IPS-18c (cell line): ENCODE results near the gene PUS3.
"Not testable (repeated sequence)": the region's sequence is repeated elsewhere in the genome, so short reads cannot be mapped to it uniquely, and the experiment has no call there.

Experiments used
- H3K4me3 ChIP-seq: 2 replicates; pipeline ENCODE4 v1.7.0; 2013; ENCODE audit warnings: low read depth, mild to moderate bottlenecking, low read length, moderate library complexity; ENCODE audit not compliant: insufficient read depth
- H3K9me3 ChIP-seq: one replicate; pipeline ENCODE4 v1.6.1; 2013; ENCODE audit warnings: mild to moderate bottlenecking, low read length, moderate library complexity; ENCODE audit not compliant: control insufficient read depth, insufficient read depth

Gene PUS3

DNA sequence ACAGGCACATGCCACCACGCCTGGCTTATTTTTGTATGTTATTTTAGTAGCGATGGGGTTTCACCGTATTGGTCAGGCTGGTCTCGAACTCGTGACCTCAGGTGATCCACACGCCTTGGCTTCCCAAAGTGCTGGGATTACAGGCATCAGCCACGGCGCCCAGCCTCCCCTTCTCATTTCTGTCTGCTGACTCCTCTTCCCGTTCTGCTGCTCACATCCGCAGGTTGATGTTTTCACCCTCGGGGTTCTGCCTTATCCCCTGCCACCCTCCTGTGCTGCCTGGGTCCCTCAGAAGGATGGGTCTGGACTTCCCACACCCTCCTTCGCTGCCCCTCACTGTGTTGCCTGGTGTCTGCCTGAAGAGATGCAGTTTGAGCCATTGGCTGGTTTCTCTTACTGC, 23.7 kb upstream of the PUS3 start:
- H3K4me3 ChIP-seq, result no peak overlapping the region

DNA sequence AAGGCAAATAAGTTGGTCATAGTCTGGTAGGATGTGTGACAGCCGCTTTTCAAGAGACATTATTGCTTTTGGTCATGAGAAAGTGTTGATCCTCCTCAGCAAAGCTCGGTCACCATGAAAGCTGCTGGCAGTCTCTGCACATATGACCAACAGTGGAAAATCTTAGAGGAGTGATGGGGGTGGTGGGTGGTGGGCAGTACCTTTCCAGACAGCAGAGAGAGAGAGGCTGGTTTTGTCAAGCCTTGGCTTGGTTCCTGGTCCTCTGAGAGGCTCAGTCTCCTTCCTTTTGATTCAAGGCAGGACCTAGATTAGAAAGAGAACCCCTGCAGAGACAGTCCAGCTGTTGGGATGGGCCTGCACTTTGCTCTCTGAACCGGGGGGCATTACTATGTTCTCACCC, 22.8 kb upstream of the PUS3 start:
- no peak overlapping the region for H3K4me3 ChIP-seq
- H3K9me3 ChIP-seq, result no peaks in the 10 kb centered on the region

More for the DNA sequence above, 23.7 kb upstream of the PUS3 start:
- no peaks in the 10 kb centered on the region for H3K9me3 ChIP-seq

DNA sequence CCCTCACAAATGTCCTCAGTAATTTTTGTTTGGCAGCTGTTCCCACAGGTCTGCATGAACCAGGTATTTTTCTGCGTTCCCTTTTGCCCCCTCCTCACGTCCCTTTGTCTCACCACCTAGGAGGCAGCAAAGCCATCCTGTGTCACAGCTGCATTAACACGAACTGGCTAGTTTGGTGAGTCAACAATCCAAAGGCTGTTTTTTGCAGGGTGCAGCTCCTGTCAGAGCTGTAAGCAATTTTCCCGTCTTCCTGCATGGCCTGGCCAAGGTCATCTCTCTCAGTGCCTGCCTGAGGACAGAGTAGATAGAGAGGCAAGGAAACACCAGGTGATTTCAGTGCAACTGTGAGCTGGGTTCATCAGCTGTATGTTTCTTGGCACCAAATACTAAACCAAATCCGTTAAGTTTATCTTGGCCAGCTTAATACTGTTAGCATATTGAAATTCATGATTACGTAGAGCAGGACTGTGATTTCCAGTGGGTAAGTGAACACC, 22.3 kb upstream of the PUS3 start:
- Histone ChIP-seq H3K4me3 (no peak overlapping the region), H3K9me3 (no peaks in the 10 kb centered on the region)

- Histone ChIP-seq H3K9me3 (no peaks in the 10 kb centered on the region), H3K4me3 (no peak overlapping the region)
These were observed 21.5 kb upstream of the PUS3 start for GRCh38 chr11:125924384-125925007.

GRCh38 chr11:125923633-125924032, 20.6 kb upstream of the PUS3 start:
- H3K4me3 ChIP-seq, result no peak overlapping the region
- H3K9me3 ChIP-seq, result no peaks in the 10 kb centered on the region

- H3K9me3 ChIP-seq, result no peaks in the 10 kb centered on the region
- H3K4me3 ChIP-seq, result no peak overlapping the region
These were observed 20.1 kb upstream of the PUS3 start for GRCh38 chr11:125923012-125923579.

- Histone ChIP-seq H3K9me3 (no peaks in the 10 kb centered on the region), H3K4me3 (no peak overlapping the region)
These were observed 19.1 kb upstream of the PUS3 start for GRCh38 chr11:125922156-125922555.

- H3K9me3 ChIP-seq, result no peaks in the 10 kb centered on the region
- H3K4me3 ChIP-seq, result no peak overlapping the region
These were observed 18.0 kb upstream of the PUS3 start for GRCh38 chr11:125921042-125921441.

DNA sequence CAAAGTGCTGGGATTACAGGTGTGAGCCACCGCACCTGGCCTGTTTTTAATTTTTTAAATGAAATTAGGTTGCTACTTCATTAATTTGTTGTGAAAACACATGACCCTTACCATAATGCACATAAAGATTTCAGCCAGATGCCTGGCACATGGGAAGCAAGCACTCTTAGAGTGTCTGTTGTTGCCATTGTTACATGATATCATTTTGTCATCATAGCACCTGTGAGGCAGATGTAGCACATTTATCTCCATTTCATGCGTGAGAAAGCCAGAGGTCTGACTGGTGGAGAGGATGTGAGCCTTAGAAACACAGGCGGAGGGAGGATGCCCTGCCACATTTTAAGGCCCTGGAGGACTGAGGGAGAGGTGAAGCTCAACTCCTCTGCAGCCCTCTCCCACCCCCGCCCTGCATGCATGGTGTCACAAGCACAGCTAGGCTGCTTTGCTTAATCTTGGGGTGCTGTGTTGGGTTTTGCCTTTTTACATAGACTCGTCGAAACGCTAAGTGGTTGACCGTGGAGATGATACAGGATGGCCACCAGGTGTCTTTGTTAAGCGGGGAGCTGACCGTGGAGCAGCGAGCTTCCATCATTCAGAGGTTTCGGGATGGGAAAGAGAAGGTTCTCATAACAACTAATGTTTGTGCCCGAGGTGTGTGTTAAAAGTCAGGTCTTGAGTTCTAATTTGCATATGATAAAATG, 15.3 kb upstream of the PUS3 start:
- H3K9me3 ChIP-seq, result no peaks in the 10 kb centered on the region
- H3K4me3 ChIP-seq, result no peak overlapping the region

DNA sequence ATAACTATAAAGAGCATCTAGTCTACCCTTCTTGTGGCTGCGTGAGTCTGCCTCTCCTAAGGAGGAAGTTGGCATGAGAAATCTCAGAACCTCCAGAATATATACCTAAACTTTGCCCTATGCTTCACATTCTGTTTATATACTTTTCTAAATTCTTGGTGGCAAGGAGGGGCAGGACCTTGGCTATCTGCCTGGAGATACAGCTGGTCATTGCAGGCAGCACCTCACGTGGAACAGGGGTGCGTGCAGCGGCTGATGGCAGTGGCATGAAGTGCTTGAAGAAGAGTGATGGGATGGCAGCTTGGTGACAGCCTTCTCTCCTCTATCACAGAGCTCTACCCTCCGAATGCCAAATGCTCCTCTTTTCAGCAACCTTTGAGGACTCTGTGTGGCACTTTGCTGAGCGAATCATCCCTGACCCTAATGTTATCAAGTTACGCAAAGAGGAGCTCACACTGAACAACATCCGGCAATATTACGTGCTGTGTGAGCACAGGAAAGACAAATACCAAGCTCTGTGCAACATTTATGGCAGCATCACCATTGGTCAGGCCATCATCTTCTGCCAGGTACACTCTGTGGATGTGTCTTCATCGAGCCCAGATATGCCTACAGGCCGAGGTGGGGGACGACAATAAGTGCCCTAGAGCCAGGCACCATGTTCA, 13.8 kb upstream of the PUS3 start:
- Histone ChIP-seq H3K4me3 (no peak overlapping the region), H3K9me3 (no peaks in the 10 kb centered on the region)

DNA sequence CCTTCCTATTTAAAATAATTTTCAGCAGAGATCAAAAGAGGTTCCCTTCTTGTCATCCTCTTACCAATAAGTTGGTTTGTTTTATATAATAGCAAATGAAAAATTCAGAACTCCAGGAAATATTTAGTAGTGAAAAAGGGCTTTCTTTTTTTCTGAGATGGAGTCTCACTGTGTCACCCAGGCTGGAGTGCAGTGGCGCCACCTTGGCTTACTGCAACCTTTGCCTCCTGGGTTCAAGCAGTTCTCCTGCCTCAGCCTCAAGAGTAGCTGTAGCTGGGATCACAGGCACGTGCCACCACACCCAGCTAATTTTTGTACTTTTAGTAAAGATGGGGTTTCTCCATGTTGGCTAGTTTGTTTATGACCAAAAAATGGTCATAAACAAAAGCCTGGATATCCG, 11.6 kb upstream of the PUS3 start:
- H3K9me3 ChIP-seq, H3K4me3 ChIP-seq: not testable (repeated sequence)

DNA sequence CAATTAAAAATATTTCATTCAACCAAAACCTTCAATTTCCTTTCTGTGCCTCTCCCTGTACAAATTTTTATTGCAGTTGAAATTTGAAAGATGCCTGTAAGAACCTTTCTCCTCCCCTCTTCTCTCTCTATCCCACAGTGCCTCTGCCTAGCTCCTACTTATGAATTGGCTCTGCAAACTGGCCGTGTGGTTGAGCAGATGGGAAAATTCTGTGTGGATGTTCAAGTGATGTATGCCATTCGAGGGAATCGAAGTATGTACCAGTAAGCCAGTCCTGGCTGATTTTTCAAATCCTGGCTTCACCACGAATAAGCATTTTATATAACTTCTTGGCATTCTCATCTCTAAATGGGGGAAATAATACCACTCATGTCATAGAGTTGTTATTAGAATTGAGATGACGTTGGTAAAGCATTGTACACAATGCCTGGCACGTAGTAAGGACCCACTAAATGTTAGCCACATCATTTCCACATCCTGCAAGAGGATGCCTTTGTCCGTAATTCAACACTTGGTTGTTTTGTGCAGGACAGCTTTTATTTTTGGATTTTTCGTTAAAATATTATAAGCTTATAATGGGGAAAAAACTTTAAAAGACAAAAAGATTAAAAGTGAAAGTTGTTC, 7.3 kb upstream of the PUS3 start:
- no peak overlapping the region for H3K4me3 ChIP-seq

DNA sequence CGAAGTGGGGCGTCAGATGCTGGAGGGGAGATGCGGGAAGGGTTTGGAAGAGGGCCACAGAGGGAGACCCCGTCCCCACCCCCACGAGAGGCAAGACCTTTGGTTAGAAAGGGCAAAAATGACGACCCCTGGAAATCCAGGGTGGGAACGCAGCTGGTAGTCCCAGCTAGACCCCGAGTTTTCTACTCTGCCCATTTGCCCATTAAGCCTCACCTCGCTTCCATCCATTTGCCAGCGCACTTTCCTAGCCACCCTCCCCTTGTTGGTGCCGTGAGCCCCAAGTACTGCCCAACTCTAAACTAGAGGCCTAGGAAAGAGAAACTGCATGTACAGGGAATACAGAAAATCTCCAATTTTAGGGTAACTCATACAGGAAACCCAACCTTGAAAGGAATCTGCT, 1.7 kb upstream of the PUS3 start:
- Histone ChIP-seq H3K9me3 (no peaks in the 10 kb centered on the region), H3K4me3 (peak overlapping the region; percentile 71)

More for the DNA sequence above, 7.3 kb upstream of the PUS3 start:
- no peaks in the 10 kb centered on the region for H3K9me3 ChIP-seq

- H3K4me3 ChIP-seq, result peak within 1 kb of the TSS; percentile 71
- no peaks in the 10 kb centered on the region for H3K9me3 ChIP-seq
These were observed 979 bp upstream of the PUS3 start, which contains the start of gene DDX25 for GRCh38 chr11:125903711-125904659. TSS of gene DDX25 (plus strand) at chr11:125904508. CDS start at chr11:125904518, 10 bp downstream.

DNA sequence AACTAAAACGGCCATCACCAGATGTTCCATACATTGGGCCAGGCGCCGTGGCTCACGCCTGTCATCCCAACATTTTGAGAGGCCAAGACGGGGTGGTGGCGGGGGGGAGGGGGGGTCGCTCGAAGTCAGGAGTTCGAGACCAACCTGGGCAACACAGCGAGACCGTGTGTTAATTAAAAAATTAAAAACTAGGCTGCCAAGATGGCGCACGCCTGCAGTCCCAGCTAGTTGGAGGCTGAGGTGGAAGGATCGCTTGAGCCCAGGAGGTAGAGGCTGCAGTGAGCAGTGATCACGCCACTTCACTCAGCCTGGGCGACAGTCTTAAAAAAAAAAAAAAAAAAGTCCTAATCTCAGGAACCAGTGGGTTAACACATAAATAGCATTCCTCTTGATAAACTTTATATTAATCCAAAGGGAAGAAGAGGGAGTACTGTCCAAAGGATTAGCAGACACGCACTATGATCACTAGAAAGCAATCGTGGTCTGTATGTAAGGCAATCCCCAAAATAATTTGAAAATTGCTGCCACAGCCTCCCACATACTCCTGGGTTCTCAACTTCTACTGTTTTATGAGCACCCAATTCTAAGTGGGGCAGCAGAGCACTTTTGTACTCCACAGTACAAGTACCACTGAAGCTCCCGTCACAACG, 604 bp downstream of the PUS3 start:
- Histone ChIP-seq H3K9me3 (no peaks in the 10 kb centered on the region), H3K4me3 (peak overlapping the region; percentile 71)

- Histone ChIP-seq H3K4me3 (peak overlapping the region; percentile 71), H3K9me3 (no peaks in the 10 kb centered on the region)
These were observed 1.1 kb downstream of the PUS3 start for GRCh38 chr11:125901872-125902271.
